ENCODE results near the gene USP33. TPM values are rescaled to one million over a fixed set of nuclear protein-coding genes. Genes with fewer than 3 reads are reported as not detected.

USP33 gene
- total and polyA plus RNA-seq, 2 of the 13 experiments (the other 11 are each of a cell fraction or from before 2014, with no cell fraction given) = 32.0 to 49.1 TPM

DNA sequence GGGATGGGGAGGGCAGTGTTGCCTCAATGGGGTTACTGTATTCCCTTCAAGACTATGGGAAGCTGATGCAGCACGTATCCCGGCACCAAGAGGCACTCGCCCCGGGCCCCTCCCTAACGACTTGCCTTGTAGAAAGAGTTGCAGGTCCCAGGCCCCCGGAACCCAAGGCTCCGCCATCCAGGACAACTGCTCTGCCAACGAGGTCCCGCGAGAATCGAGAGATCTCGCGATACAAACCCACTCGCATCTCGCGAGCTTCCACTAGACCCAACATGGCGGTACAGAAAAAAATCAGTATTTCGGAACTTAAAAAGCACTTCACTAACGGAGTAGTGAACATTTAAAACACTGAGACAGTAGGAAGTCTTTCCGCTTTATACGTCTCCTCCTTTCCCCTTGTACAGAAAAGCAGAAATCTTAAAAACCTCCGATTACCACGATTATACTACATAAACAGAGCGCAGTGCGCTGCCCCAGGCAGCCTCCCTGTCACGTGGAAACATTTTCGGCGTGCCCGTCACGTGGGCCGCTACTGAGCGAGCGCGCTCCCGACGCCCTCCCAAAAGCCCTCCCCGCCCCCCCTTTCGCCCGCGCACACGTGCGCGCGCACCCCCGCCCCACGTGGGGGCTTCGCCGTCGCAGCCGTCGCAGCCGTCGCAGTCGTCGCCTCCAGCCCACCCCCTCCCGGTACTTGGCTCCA is 77.0 kb downstream of the USP33 start, which contains the start of gene ZZZ3 (continued):
- TF ChIP-seq GMEB2 (CRISPR knock-in tag; IDR thresholded peaks at IDR 0.05; ENCODE audit: low read depth) (peak; percentile 74), ZNF546 (CRISPR knock-in tag; conservative IDR thresholded peaks at IDR 0.05) (no peak), ZNF382 (CRISPR knock-in tag; IDR thresholded peaks at IDR 0.05; ENCODE audit: borderline replicate concordance) (no peak), ZNF777 (CRISPR knock-in tag; IDR thresholded peaks at IDR 0.05) (peak; percentile 39; the same call in 1 of the 2 replicates), CAMTA2 (CRISPR knock-in tag; IDR thresholded peaks at IDR 0.05; ENCODE audit: borderline replicate concordance) (no peak), ZNF772 (CRISPR knock-in tag; IDR thresholded peaks at IDR 0.05) (0 out of 2 replicates have a peak, but pooled peaks have one; percentile 43), SRSF4 (IDR thresholded peaks at IDR 0.05; ENCODE audit: low read depth, low read length, poor library complexity, severe bottlenecking) (no peak), NBN (conservative IDR thresholded peaks at IDR 0.05) (no peak), GMEB1 (CRISPR knock-in tag; IDR thresholded peaks at IDR 0.05; ENCODE audit: borderline replicate concordance) (peak; percentile 78), ZBTB7B (CRISPR knock-in tag; IDR thresholded peaks at IDR 0.05) (no peak), SSRP1 (CRISPR knock-in tag; IDR thresholded peaks at IDR 0.05) (no peak), TFE3 (CRISPR knock-in tag; IDR thresholded peaks at IDR 0.05) (peak; percentile 88), TCF12 (IDR thresholded peaks at IDR 0.05) (no peak), TCF12 (CRISPR knock-in tag; IDR thresholded peaks at IDR 0.05) (no peak)
- TF ChIP-seq, protein P1, sequence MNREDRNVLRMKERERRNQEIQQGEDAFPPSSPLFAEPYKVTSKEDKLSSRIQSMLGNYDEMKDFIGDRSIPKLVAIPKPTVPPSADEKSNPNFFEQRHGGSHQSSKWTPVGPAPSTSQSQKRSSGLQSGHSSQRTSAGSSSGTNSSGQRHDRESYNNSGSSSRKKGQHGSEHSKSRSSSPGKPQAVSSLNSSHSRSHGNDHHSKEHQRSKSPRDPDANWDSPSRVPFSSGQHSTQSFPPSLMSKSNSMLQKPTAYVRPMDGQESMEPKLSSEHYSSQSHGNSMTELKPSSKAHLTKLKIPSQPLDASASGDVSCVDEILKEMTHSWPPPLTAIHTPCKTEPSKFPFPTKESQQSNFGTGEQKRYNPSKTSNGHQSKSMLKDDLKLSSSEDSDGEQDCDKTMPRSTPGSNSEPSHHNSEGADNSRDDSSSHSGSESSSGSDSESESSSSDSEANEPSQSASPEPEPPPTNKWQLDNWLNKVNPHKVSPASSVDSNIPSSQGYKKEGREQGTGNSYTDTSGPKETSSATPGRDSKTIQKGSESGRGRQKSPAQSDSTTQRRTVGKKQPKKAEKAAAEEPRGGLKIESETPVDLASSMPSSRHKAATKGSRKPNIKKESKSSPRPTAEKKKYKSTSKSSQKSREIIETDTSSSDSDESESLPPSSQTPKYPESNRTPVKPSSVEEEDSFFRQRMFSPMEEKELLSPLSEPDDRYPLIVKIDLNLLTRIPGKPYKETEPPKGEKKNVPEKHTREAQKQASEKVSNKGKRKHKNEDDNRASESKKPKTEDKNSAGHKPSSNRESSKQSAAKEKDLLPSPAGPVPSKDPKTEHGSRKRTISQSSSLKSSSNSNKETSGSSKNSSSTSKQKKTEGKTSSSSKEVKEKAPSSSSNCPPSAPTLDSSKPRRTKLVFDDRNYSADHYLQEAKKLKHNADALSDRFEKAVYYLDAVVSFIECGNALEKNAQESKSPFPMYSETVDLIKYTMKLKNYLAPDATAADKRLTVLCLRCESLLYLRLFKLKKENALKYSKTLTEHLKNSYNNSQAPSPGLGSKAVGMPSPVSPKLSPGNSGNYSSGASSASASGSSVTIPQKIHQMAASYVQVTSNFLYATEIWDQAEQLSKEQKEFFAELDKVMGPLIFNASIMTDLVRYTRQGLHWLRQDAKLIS (CRISPR knock-in tag; IDR thresholded peaks at IDR 0.05) = 0 out of 2 replicates have a peak, but pooled peaks have one; percentile 56
- TF ChIP-seq, protein P2, sequence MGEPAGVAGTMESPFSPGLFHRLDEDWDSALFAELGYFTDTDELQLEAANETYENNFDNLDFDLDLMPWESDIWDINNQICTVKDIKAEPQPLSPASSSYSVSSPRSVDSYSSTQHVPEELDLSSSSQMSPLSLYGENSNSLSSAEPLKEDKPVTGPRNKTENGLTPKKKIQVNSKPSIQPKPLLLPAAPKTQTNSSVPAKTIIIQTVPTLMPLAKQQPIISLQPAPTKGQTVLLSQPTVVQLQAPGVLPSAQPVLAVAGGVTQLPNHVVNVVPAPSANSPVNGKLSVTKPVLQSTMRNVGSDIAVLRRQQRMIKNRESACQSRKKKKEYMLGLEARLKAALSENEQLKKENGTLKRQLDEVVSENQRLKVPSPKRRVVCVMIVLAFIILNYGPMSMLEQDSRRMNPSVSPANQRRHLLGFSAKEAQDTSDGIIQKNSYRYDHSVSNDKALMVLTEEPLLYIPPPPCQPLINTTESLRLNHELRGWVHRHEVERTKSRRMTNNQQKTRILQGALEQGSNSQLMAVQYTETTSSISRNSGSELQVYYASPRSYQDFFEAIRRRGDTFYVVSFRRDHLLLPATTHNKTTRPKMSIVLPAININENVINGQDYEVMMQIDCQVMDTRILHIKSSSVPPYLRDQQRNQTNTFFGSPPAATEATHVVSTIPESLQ (CRISPR knock-in tag; conservative IDR thresholded peaks at IDR 0.05) = no peak
